GM12891 (cell line): Measurements from ENCODE around the gene SCAMP3.
A peak's percentile ranks its signal among the peaks of the same experiment; 100 is the strongest.

Experiments used
- DNase-seq: peaks from one replicate; pipeline ENCODE4 v3.0.0; 2011; ENCODE audit warnings: low spot score; ENCODE audit not compliant: insufficient read length
- FAIRE-seq: peaks from 2 replicates; lab custom pipeline; 2011; peaks lifted over from hg19 to GRCh38; lab: Jason Lieb, UNC
- PAX5 ChIP-seq: IDR thresholded peaks from 2 replicates; pipeline ENCODE4 v1.6.1; 2011; ENCODE audit warnings: low read length, moderate library complexity, mild to moderate bottlenecking; ENCODE audit not compliant: insufficient read depth, severe bottlenecking
- POLR2A ChIP-seq: IDR thresholded peaks from 2 replicates; pipeline ENCODE4 v1.6.1; 2011; ENCODE audit warnings: low read depth, low read length, control low read depth
- POLR2AphosphoS5 ChIP-seq: IDR thresholded peaks from 2 replicates; pipeline ENCODE4 v1.6.1; 2011; ENCODE audit warnings: low read depth, low read length, control low read depth
- POU2F2 ChIP-seq: IDR thresholded peaks from 2 replicates; pipeline ENCODE4 v1.6.1; 2011; ENCODE audit warnings: low read depth, mild to moderate bottlenecking, control low read depth, low read length, moderate library complexity
- SPI1 ChIP-seq: IDR thresholded peaks from 2 replicates; pipeline ENCODE4 v1.6.1; 2011; ENCODE audit warnings: low read depth, low read length, control low read depth
- TAF1 ChIP-seq: IDR thresholded peaks from 2 replicates; pipeline ENCODE4 v1.6.1; 2011; ENCODE audit warnings: low read depth, low read length, control low read depth

Gene SCAMP3

DNA sequence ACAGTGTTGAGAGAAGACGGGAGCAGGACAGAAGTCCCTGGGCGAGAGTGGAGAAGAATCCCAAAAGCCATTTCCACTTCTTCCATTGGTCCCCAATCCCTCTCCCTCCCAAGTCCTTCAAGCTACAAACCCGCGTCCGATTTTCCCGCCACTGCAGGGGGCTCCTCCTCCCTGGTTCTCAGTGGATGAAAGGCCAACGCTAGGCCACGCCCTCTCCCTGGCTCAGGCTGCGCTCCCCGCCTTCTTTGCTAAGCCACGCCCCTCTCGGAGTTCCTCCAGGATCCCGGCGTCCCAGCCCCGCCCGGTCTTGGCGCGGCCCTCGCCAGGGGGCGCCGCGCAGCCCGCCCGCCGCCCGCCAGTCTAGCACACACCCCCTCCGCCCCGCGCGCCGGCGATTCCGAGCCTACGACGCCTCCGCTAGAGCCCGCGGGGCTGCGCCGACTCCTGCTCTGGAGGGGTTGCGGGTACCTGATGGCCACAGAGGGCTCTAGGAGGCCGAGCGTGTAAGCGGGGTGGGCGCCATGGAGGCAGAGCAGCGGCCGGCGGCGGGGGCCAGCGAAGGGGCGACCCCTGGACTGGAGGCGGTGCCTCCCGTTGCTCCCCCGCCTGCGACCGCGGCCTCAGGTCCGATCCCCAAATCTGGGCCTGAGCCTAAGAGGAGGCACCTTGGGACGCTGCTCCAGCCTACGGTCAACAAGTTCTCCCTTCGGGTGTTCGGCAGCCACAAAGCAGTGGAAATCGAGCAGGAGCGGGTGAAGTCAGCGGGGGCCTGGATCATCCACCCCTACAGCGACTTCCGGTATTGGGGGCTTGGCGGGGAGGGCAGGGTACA is 15.1 kb upstream of the SCAMP3 start, which contains the start of gene HCN3:
HCN3 (plus strand) TSS at position 394 of the 832 bp plus-strand sequence; CDS start at position 522, 128 bp downstream.
- DNase-seq (peak; percentile 94), FAIRE-seq (peak; percentile 82)
- TF ChIP-seq POLR2A (no peak), TAF1 (no peak), SPI1 (no peak), PAX5 (no peak), POU2F2 (no peak)

DNA sequence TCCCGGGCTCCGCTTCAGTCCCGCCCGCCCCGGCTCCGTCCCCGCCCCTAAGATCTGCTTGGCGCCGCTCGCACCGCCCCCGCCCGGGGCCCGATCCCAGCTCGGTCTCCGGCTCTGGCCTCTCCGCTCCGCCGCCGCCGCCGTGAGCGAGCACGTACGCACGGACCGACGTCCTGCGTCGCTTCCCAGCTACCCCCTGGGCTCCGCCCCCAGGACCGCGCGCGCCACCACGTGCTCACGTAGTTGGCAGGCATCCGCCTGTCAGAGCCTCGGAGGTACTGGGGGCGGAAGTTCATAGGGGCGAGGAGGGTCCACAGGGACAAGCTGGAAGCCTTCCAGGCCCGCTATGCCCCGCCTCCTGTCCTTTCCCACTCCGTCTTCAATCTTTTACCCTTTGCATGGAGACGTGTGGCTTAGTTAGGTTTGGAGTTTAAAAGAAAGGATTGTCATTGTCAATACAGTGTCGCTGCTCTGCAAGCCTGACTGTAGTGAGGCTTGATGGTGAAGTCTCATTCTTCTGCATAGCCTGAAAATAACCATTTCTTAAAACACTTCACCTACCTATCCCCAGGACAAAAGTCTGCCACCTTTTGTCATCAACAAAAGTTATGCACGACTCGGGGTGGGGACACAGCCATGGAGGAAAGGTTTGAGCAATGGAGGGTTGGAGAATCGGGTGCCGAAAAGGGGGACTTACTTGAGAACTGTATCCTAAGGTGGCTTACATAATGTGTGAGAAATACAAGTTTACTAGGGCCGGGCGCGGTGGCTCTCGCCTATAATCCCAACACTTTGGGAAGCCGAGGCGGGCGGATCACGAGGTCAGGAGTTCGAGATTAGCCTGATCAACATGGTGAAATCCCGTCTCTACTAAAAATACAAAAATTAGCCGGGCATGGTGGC is 11.4 kb upstream of the SCAMP3 start, which contains the start of gene CLK2:
CLK2 (minus strand) TSS at position 162 of the 903 bp plus-strand sequence. CDS start 2,527 bp downstream, outside the sequence.
- FAIRE-seq = peak; percentile 96

DNA sequence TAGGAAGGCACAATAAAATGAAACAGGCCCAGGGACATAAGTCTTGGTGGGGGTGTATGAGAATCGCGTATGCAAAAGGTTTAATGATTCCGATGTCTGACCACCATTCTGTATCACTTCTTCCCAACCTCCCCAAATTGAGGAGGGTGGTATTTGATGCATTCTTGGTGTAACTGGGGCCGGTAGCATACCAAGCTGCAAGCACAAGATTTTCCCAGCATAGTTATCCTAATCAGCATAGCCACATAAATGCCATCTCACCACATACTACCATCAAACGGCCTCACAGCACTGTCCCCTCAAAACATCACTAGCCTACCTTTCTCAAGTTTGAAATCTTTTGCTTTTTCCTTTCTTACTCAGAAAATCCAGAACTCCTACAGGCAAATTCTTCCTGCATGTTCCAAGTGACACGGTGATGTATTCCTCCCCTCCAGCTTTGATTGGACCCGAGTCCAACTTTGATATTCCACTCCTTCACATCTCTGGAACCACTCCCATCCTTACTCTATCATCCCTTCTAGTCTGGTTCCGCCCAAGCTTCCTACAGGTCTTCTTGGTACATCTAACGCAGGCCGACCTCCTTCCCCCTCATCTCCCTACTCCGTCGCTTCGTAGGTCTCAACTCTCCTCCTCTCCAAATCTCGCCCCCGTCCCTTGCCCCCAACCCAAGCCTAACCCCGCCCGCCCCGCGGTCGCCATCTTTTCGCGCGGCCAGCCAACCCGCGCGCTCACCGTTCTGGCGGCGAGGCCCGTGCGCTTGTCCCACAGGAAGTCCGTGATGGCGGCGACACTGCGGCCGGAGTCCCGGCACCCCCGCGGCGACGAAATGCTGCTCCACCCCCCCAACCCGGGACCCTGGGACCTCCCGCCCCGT is 10.5 kb upstream of the SCAMP3 start:
- FAIRE-seq (no peak), DNase-seq (no peak)
- TF ChIP-seq PAX5 = no peak
- TF ChIP-seq TAF1 = peak; percentile 17; the same call in 1 of the 2 replicates

More for the DNA sequence above, 11.4 kb upstream of the SCAMP3 start, which contains the start of gene CLK2:
- peak; percentile 97 for DNase-seq
- TF ChIP-seq POLR2A = peak; percentile 79
- peak; percentile 83 for TF ChIP-seq POLR2AphosphoS5
- peak; percentile 53; the same call in 1 of the 2 replicates for TF ChIP-seq SPI1
- peak; percentile 19; the same call in 1 of the 2 replicates for TF ChIP-seq TAF1
- TF ChIP-seq PAX5 = peak; percentile 20
- no peak for TF ChIP-seq POU2F2

DNA sequence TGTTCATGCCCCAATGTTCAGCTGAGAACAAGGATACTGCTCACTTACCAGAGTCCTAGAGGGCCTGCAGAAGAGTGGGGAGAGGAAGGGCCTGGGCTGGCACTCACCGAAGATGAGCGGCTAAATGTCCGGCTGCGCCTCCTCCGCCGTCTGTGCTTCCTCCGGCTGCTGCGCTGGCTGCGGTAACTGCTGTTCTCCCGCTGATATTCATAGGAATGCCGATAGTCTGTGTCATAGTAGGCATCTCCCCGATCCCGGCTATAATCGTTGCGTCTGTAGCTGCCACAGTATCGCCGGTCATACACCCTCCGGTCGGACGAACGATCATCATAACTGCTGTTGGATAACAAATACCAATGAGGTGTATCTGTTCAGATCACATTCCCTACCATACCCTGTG is 7.2 kb upstream of the SCAMP3 start:
- TF ChIP-seq TAF1 (no peak), POLR2A (no peak), SPI1 (no peak), POU2F2 (no peak), POLR2AphosphoS5 (no peak), PAX5 (no peak)
- DNase-seq = no peak
- no peak for FAIRE-seq

- FAIRE-seq = no peak
- TF ChIP-seq POU2F2 = no peak
- TF ChIP-seq POLR2A = no peak
- TF ChIP-seq PAX5 = no peak
- no peak for TF ChIP-seq SPI1
- no peak for TF ChIP-seq TAF1
- TF ChIP-seq POLR2AphosphoS5 = no peak
- no peak for DNase-seq
Measured at GRCh38 chr1:155268630-155269029, 6.5 kb upstream of the SCAMP3 start.

- TF ChIP-seq POLR2A = no peak
- no peak for TF ChIP-seq TAF1
- no peak for TF ChIP-seq POLR2AphosphoS5
- no peak for TF ChIP-seq POU2F2
- TF ChIP-seq PAX5 = no peak
- no peak for TF ChIP-seq SPI1
- FAIRE-seq (no peak), DNase-seq (no peak)
Measured at GRCh38 chr1:155267373-155267772, 5.2 kb upstream of the SCAMP3 start.

DNA sequence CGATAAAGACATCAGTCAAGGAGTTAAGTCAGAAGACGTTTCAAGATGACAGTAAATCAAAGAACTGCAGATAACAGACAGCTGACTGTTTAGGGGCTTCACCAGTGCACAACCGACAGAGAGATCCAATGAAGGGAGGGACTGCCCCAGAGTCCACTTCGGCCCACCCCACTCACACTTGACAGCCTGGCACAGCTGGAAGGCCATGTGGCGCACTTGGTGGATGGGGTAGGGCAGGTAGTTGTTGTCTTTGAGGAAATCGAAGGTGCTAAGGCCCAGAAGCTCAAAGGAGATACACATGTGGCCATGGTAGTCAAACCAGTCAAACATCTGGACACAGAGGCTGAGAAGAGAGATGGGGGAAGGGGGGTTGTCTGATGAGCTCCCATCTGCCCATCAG is 4.4 kb upstream of the SCAMP3 start:
- no peak for DNase-seq
- FAIRE-seq = no peak
- TF ChIP-seq SPI1 (no peak), POLR2AphosphoS5 (no peak), PAX5 (no peak), POU2F2 (no peak), POLR2A (no peak), TAF1 (no peak)

DNA sequence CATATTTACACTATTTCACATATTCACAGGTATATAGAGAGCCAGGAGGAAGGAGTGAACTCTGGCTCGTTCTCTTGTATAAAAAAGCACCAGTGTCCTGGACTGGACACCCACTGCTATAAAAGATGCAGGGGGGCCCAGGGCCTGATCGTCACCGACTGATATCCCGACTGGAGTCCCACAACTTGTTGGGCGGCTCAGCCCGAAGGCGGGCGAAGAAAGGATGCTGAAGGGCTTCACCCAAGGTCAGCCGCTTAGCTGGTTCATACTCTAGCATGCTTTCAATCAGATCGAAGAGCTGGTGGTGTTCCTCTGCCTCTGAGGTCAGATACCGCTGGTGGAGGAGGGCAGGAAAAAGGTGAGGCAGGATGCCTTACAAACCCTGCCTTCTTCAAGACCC is 907 bp upstream of the SCAMP3 start:
- TF ChIP-seq POLR2A (no peak), PAX5 (no peak), POLR2AphosphoS5 (no peak), POU2F2 (no peak), SPI1 (no peak), TAF1 (no peak)

More for the DNA sequence above, 907 bp upstream of the SCAMP3 start:
- DNase-seq (no peak), FAIRE-seq (no peak)
